GM12878 (cell line): Measurements from ENCODE around the gene FAM20A. TPM values are rescaled to one million over a fixed set of nuclear protein-coding genes. Genes with fewer than 3 reads are reported as not detected.

Source experiments
- ATAC-seq: fragments of 200-7000 bp; cut with Tn5 transposase; 3 replicates; pipeline ENCODE4 v1.9.1; 2020; ENCODE audit warnings: mild to moderate bottlenecking, moderate library complexity
- BruUV-seq: library from RNA; stranded (reverse); fragments of 400-500 nt; replicated peaks from 2 replicates; lab custom pipeline; 2021; lab: Mats Ljungman, UMichigan
- CTCF ChIA-PET: fragments of 300-600 bp; sonication (Branson Sonifier 250); formaldehyde crosslinking; extraction: SDS; loops from one replicate; lab custom pipeline; 2021; ENCODE audit warnings: inconsistent platforms; lab: Yijun Ruan, JAX
- POLR2A ChIA-PET: fragments of 350-600 bp; formaldehyde crosslinking; extraction: SDS; loops from one replicate; lab custom pipeline; 2021; ENCODE audit warnings: inconsistent platforms; lab: Charles Lee
- RAD21 ChIA-PET: fragments of 300-600 bp; sonication (Branson Sonifier 250); formaldehyde crosslinking; loops from one replicate; lab custom pipeline; 2023; ENCODE audit warnings: antibody characterized with exemption; ENCODE audit not compliant: unreplicated experiment; lab: Charles Lee
- SMC1A ChIA-PET: fragments of 300-600 bp; sonication (Branson Sonifier 250); formaldehyde crosslinking; loops from one replicate; lab custom pipeline; 2023; ENCODE audit not compliant: unreplicated experiment, uncharacterized antibody; lab: Charles Lee
- DNase-seq: peaks from one replicate; pipeline ENCODE4 v3.0.0-alpha.2; 2011; ENCODE audit warnings: low read depth, low spot score
- FAIRE-seq: peaks from 3 replicates; lab custom pipeline; 2011; peaks lifted over from hg19 to GRCh38; lab: Jason Lieb, UNC
- H2AFZ ChIP-seq: 2 replicates; pipeline ENCODE4 v1.6.0; 2011; ENCODE audit warnings: low read depth, low read length, control low read depth; ENCODE audit not compliant: control insufficient read depth
- H3K27ac ChIP-seq: 2 replicates; pipeline ENCODE4 v1.5.1; 2011; ENCODE audit warnings: control low read depth; ENCODE audit not compliant: control insufficient read depth, insufficient read depth
- H3K27me3 ChIP-seq, 2 experiments: replicated peaks in 1 of 2; 2 replicates each; pipeline versions ENCODE4 v1.6.0 to v1.6.1; 2011; ENCODE audit warnings: low read length in 1 of 2; ENCODE audit not compliant: control insufficient read depth in 2 of 2, insufficient read depth in 2 of 2
- H3K36me3 ChIP-seq, 2 experiments: 2 replicates each; pipeline ENCODE4 v1.5.1; 2011; ENCODE audit warnings: low read length in 1 of 2; ENCODE audit not compliant: control insufficient read depth in 2 of 2, insufficient read depth in 2 of 2
- H3K4me1 ChIP-seq: 2 replicates; pipeline ENCODE4 v1.6.1; 2011; ENCODE audit warnings: mild to moderate bottlenecking, low read length, moderate library complexity, mixed read lengths; ENCODE audit not compliant: control insufficient read depth, insufficient read depth
- H3K4me2 ChIP-seq: 2 replicates; pipeline ENCODE4 v1.6.0; 2011; ENCODE audit warnings: control low read depth; ENCODE audit not compliant: control insufficient read depth, insufficient read depth
- H3K4me3 ChIP-seq: fragments of 200-600 bp; sonication (generic); 2 replicates; pipeline ENCODE4 v1.5.1; 2016
- H3K79me2 ChIP-seq: 2 replicates; pipeline ENCODE4 v1.6.0; 2011; ENCODE audit warnings: low read length; ENCODE audit not compliant: control insufficient read depth, insufficient read depth
- H3K9ac ChIP-seq: 2 replicates; pipeline ENCODE4 v1.8.0; 2011; ENCODE audit warnings: low read length, control low read depth, mixed read lengths; ENCODE audit not compliant: control insufficient read depth, insufficient read depth
- H3K9me3 ChIP-seq: replicated peaks from 3 replicates; pipeline ENCODE4 v1.5.1; 2011; ENCODE audit warnings: mild to moderate bottlenecking, low read length; ENCODE audit not compliant: control insufficient read depth, insufficient read depth
- H4K20me1 ChIP-seq: 2 replicates; pipeline ENCODE4 v1.6.0; 2011; ENCODE audit not compliant: control insufficient read depth, insufficient read depth
- BACH1 ChIP-seq: fragments of 450-650 bp; IDR thresholded peaks from 2 replicates; pipeline ENCODE4 v1.6.1; 2017; ENCODE audit warnings: mild to moderate bottlenecking, borderline replicate concordance
- CBX3 ChIP-seq: fragments of 200-600 bp; sonication (generic); IDR thresholded peaks from 2 replicates; pipeline ENCODE4 v1.6.1; 2016; ENCODE audit warnings: low read depth, borderline replicate concordance
- CTCF ChIP-seq, 3 experiments: IDR thresholded peaks in 2 of 3; conservative IDR thresholded peaks in 1 of 3; 2 replicates each; pipeline ENCODE4 v1.5.1; 2011; ENCODE audit warnings: low read depth in 3 of 3, low read length in 3 of 3, mild to moderate bottlenecking in 3 of 3, control low read depth in 2 of 3, moderate library complexity in 2 of 3, inconsistent platforms in 1 of 3, mixed read lengths in 1 of 3; ENCODE audit not compliant: control insufficient read depth in 2 of 3, insufficient read depth in 1 of 3; ENCODE audit errors: extremely low read depth in 1 of 3
- HCFC1 ChIP-seq: fragments of 150-350 bp; IDR thresholded peaks from 2 replicates; pipeline ENCODE4 v1.6.1; 2014; ENCODE audit warnings: low read length
- NFYA ChIP-seq: IDR thresholded peaks from 2 replicates; pipeline ENCODE4 v1.6.1; 2011; ENCODE audit warnings: low read depth, mild to moderate bottlenecking, low read length, improper control_type of control experiment, borderline replicate concordance
- USF1 ChIP-seq: IDR thresholded peaks from 2 replicates; pipeline ENCODE4 v1.6.1; 2011; ENCODE audit warnings: borderline replicate concordance, low read depth, mild to moderate bottlenecking, moderate library complexity, mixed read lengths, low read length; ENCODE audit not compliant: insufficient read depth; ENCODE audit errors: extremely low read length
- ZNF687 ChIP-seq: fragments of 450-650 bp; IDR thresholded peaks from 2 replicates; pipeline ENCODE4 v1.6.1; 2017; ENCODE audit warnings: mild to moderate bottlenecking, moderate library complexity
- WGBS: methylation state at CpG from one replicate; pipeline ENCODE4 v1.1.6; 2016; ENCODE audit warnings: low lambda C conversion rate; ENCODE audit not compliant: insufficient replicate concordance, insufficient coverage; ENCODE audit errors: missing lambda C conversion rate; 5-methylcytosine and 5-hydroxymethylcytosine counted together
- in situ Hi-C: fragments of 300-500 bp; cut with MboI; formaldehyde crosslinking; loops from 9 replicates; pipeline ENCODE4 v1.14.3; 2018; ENCODE audit warnings: mixed read lengths
- intact Hi-C: fragments of 100-400 bp; cut with micrococcal nuclease; formaldehyde crosslinking; loops from one replicate; pipeline ENCODE4 v1.14.2; 2022; ENCODE audit not compliant: unreplicated experiment
- polyA plus RNA-seq, 11 experiments: library from polyadenylated mRNA; depleted of rRNA in 4 of 11; unstranded in 6 of 11; stranded (reverse) in 5 of 11; fragments of >200 nt; fragmentation: Nextera tagmentation in 4 of 11; fragmentation: Illumina TruSeq in 1 of 11; extraction: Ambion mirVana in 4 of 11; extraction: Trizol in 1 of 11; gene quantifications; 1 replicate in 1 of 11; 2 replicates in 10 of 11; pipeline versions ENCODE4 v1.2.1 to v1.2.3, GENCODE V29; 2011 to 2016; ENCODE audit warnings: inconsistent platforms in 2 of 11, missing spikeins in 2 of 11, low read depth in 1 of 11
- total RNA-seq, 4 experiments: library from RNA; depleted of rRNA in 3 of 4; stranded (reverse); fragments of >200 nt in 3 of 4; fragmentation: Illumina TruSeq in 1 of 4; extraction: Trizol in 1 of 4; gene quantifications; 2 replicates each; pipeline versions ENCODE4 v1.2.1 to v1.2.3, GENCODE V29; 2013 to 2021
- TF ChIP-seq, protein P1 (sequence below): fragments of 450-650 bp; IDR thresholded peaks from 2 replicates; pipeline ENCODE4 v1.6.1; 2017; ENCODE audit warnings: mild to moderate bottlenecking, moderate library complexity

Gene FAM20A
- total and polyA plus RNA-seq, 10 of the 15 experiments (the other 5 are each of a cell fraction or from before 2014, with no cell fraction given), result 0.13 TPM; not detected in 9

GRCh38 chr17:68516732-68517131 is 84.4 kb downstream of the FAM20A start:
- no peak for DNase-seq
- intact Hi-C loops (no loop called here), in situ Hi-C loops (no loop called here)
- peaks cover 57% of the 10 kb centered on the region for H3K79me2 ChIP-seq
- no peak overlapping the region for H2AFZ ChIP-seq
- CTCF ChIA-PET, result interaction anchor here (1.3 kb wide), 1 partner anchor 49 kb away, joined by 4 read pairs; no protein-coding TSS in a partner anchor
- H3K36me3 ChIP-seq, result peaks cover 8 to 26% of the 10 kb centered on the region in 2 experiments
- TF ChIP-seq BACH1 (no peak), USF1 (no peak), CTCF (IDR thresholded peaks at IDR 0.05 in 2 of 3, conservative IDR thresholded peaks at IDR 0.05 in 1 of 3; ENCODE audit: control insufficient read depth in 2 of 3, extremely low read depth in 1 of 3, insufficient read depth in 1 of 3, low read depth in 3 of 3, low read length in 3 of 3) (no peak), HCFC1 (no peak), CBX3 (no peak), NFYA (no peak), ZNF687 (no peak)
- TF ChIP-seq, protein P1, sequence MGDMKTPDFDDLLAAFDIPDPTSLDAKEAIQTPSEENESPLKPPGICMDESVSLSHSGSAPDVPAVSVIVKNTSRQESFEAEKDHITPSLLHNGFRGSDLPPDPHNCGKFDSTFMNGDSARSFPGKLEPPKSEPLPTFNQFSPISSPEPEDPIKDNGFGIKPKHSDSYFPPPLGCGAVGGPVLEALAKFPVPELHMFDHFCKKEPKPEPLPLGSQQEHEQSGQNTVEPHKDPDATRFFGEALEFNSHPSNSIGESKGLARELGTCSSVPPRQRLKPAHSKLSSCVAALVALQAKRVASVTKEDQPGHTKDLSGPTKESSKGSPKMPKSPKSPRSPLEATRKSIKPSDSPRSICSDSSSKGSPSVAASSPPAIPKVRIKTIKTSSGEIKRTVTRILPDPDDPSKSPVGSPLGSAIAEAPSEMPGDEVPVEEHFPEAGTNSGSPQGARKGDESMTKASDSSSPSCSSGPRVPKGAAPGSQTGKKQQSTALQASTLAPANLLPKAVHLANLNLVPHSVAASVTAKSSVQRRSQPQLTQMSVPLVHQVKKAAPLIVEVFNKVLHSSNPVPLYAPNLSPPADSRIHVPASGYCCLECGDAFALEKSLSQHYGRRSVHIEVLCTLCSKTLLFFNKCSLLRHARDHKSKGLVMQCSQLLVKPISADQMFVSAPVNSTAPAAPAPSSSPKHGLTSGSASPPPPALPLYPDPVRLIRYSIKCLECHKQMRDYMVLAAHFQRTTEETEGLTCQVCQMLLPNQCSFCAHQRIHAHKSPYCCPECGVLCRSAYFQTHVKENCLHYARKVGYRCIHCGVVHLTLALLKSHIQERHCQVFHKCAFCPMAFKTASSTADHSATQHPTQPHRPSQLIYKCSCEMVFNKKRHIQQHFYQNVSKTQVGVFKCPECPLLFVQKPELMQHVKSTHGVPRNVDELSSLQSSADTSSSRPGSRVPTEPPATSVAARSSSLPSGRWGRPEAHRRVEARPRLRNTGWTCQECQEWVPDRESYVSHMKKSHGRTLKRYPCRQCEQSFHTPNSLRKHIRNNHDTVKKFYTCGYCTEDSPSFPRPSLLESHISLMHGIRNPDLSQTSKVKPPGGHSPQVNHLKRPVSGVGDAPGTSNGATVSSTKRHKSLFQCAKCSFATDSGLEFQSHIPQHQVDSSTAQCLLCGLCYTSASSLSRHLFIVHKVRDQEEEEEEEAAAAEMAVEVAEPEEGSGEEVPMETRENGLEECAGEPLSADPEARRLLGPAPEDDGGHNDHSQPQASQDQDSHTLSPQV, result no peak
- 0 out of 2 replicates have a peak, but pooled peaks cover 2% of the 10 kb centered on the region for H4K20me1 ChIP-seq
- WGBS, result 100% methylated on average over 1 of the region's 1 CpG
- no peak overlapping the region for H3K27ac ChIP-seq
- H3K9me3 ChIP-seq, result peaks cover 5% of the 10 kb centered on the region; the same call in 1 of the 3 replicates
- H3K4me3 ChIP-seq, result no peak overlapping the region
- H3K4me1 ChIP-seq, result no peaks in the 10 kb centered on the region; the same call in 1 of the 2 replicates
- POLR2A ChIA-PET, result interaction anchor here (2.6 kb wide), 1 partner anchor 20 kb away, joined by 10 read pairs; no protein-coding TSS in a partner anchor
- no TSS peak for BruUV-seq
- ATAC-seq, result no peak
- SMC1A ChIA-PET, result interaction anchor here (0.7 to 8.1 kb wide), 2 partner anchors 17 kb away, joined by 4 to 97 read pairs; no protein-coding TSS in a partner anchor
- H3K27me3 ChIP-seq, result no peaks in the 10 kb centered on the region
- FAIRE-seq, result no peak
- RAD21 ChIA-PET, result interaction anchor here (0.8 to 1.2 kb wide), 2 partner anchors 49 to 50 kb away, joined by 3 read pairs; no protein-coding TSS in a partner anchor
- H3K9ac ChIP-seq, result no peak overlapping the region
- H3K4me2 ChIP-seq, result no peak overlapping the region
